DOHH2 (cell line): Measurements from ENCODE around the gene MED4.

Experiments used
- H3F3A ChIP-seq: fragments of 200-600 bp; sonication (generic), shearing (Covaris generic); 2 replicates; pipeline ENCODE4 v1.6.0; 2016; ENCODE audit warnings: antibody characterized with exemption, mild to moderate bottlenecking; ENCODE audit not compliant: control insufficient read depth, insufficient read depth
- H3K27ac ChIP-seq: fragments of 200-600 bp; sonication (generic); 2 replicates; pipeline ENCODE4 v1.5.1; 2014; ENCODE audit warnings: low read depth, mild to moderate bottlenecking, low read length, moderate library complexity
- H3K27me3 ChIP-seq: fragments of 200-600 bp; sonication (generic); 2 replicates; pipeline ENCODE4 v1.6.1; 2014; ENCODE audit warnings: mild to moderate bottlenecking, low read length, mixed read lengths; ENCODE audit not compliant: control insufficient read depth
- H3K36me3 ChIP-seq: fragments of 200-600 bp; sonication (generic); 2 replicates; pipeline ENCODE4 v1.6.1; 2014; ENCODE audit warnings: mild to moderate bottlenecking, low read length, moderate library complexity, mixed read lengths; ENCODE audit not compliant: control insufficient read depth
- H3K4me1 ChIP-seq: fragments of 200-600 bp; sonication (generic); 2 replicates; pipeline ENCODE4 v1.6.1; 2014; ENCODE audit warnings: mild to moderate bottlenecking, low read length, mixed read lengths; ENCODE audit not compliant: control insufficient read depth
- H3K4me2 ChIP-seq: fragments of 200-600 bp; sonication (generic); 2 replicates; pipeline ENCODE4 v1.6.0; 2014; ENCODE audit warnings: mild to moderate bottlenecking, low read length, moderate library complexity
- H3K4me3 ChIP-seq: fragments of 200-600 bp; sonication (generic); 2 replicates; pipeline ENCODE4 v1.5.1; 2014; ENCODE audit warnings: mild to moderate bottlenecking, low read length, mixed read lengths
- H3K79me2 ChIP-seq: fragments of 200-600 bp; sonication (generic); 2 replicates; pipeline ENCODE4 v1.6.1; 2014; ENCODE audit warnings: mild to moderate bottlenecking, low read length, mixed read lengths; ENCODE audit not compliant: control insufficient read depth
- H3K9me2 ChIP-seq: fragments of 200-600 bp; sonication (generic); replicated peaks from 2 replicates; pipeline ENCODE4 v1.6.1; 2014; ENCODE audit warnings: mild to moderate bottlenecking, low read length, mixed read lengths; ENCODE audit not compliant: control insufficient read depth
- H3K9me3 ChIP-seq: fragments of 200-600 bp; sonication (generic); 2 replicates; pipeline ENCODE4 v1.6.1; 2014; ENCODE audit warnings: antibody characterized with exemption, low read length, mixed read lengths; ENCODE audit not compliant: control insufficient read depth, insufficient read depth
- H4K20me1 ChIP-seq: fragments of 200-600 bp; sonication (generic); 2 replicates; pipeline ENCODE4 v1.6.0; 2014; ENCODE audit warnings: low read depth, mild to moderate bottlenecking, antibody characterized with exemption, low read length, moderate library complexity; ENCODE audit not compliant: control insufficient read depth, insufficient read depth
- EZH2phosphoT487 ChIP-seq: fragments of 200-600 bp; sonication (generic); IDR thresholded peaks from 2 replicates; pipeline ENCODE4 v1.6.1; 2017; ENCODE audit warnings: borderline replicate concordance, mild to moderate bottlenecking, antibody characterized with exemption, low read length, moderate library complexity, mixed read lengths
- TF ChIP-seq, protein P1 (sequence below): fragments of 200-600 bp; sonication (generic); IDR thresholded peaks from one replicate; pipeline ENCODE4 v1.5.1; 2014; ENCODE audit warnings: antibody characterized with exemption, mild to moderate bottlenecking, low read depth, low read length; ENCODE audit not compliant: poor library complexity, severe bottlenecking

The MED4 gene

DNA sequence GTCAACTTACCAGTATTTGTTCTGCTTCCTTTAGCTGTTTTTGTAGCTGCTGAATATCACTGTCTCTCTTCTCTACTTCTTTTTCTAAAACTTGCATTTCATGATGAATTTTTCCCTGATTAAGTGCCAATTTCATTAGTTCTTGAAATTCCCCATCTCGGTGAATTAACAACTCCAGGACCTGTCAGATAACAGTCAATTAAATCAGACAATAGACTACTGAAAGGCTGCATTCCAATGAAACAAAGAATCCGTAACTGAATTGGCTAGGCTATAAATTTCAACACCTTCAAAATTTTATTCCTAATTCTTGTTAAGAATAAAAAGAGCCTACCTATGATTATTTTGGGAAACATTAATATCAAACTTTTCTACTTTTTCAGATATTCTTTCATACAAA is 8.6 kb downstream of the MED4 start:
- peaks cover 55% of the 10 kb centered on the region for H3K36me3 ChIP-seq
- H3K4me1 ChIP-seq = peaks cover 1% of the 10 kb centered on the region; the same call in 1 of the 2 replicates
- H3K79me2 ChIP-seq = peaks cover 61% of the 10 kb centered on the region
- H3K4me2 ChIP-seq = no peak overlapping the region
- no peak overlapping the region for H3K4me3 ChIP-seq
- H4K20me1 ChIP-seq = peaks cover 7% of the 10 kb centered on the region; the same call in 1 of the 2 replicates
- no peak overlapping the region for H3K27ac ChIP-seq
- no peak for TF ChIP-seq EZH2phosphoT487
- TF ChIP-seq, protein P1, sequence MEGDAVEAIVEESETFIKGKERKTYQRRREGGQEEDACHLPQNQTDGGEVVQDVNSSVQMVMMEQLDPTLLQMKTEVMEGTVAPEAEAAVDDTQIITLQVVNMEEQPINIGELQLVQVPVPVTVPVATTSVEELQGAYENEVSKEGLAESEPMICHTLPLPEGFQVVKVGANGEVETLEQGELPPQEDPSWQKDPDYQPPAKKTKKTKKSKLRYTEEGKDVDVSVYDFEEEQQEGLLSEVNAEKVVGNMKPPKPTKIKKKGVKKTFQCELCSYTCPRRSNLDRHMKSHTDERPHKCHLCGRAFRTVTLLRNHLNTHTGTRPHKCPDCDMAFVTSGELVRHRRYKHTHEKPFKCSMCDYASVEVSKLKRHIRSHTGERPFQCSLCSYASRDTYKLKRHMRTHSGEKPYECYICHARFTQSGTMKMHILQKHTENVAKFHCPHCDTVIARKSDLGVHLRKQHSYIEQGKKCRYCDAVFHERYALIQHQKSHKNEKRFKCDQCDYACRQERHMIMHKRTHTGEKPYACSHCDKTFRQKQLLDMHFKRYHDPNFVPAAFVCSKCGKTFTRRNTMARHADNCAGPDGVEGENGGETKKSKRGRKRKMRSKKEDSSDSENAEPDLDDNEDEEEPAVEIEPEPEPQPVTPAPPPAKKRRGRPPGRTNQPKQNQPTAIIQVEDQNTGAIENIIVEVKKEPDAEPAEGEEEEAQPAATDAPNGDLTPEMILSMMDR = no peak
- H3K9me3 ChIP-seq = no peaks in the 10 kb centered on the region
- H3K9me2 ChIP-seq = no peaks in the 10 kb centered on the region
- peaks cover 5% of the 10 kb centered on the region; the same call in 1 of the 2 replicates for H3F3A ChIP-seq
- H3K27me3 ChIP-seq = no peaks in the 10 kb centered on the region

DNA sequence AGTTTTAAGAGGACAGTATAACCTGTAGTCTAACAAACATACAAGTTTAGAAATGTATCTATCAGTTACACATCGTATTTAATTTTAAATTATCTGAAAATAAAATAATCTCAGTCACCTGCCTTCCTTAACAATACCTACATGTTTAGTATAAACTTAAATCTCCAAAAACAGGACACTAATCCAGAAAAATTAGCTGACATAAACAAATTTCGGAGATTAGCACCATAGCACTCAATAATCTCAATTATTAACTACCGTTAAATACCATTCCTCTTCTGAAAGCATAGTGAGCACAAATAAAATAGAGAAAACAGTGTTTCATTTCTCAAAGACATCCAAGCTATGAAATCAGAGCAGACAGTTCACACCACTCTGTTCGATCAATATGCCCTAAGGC is 13.2 kb downstream of the MED4 start:
- H3F3A ChIP-seq = peaks cover 12% of the 10 kb centered on the region; the same call in 1 of the 2 replicates
- H3K27me3 ChIP-seq = no peaks in the 10 kb centered on the region
- TF ChIP-seq EZH2phosphoT487 = no peak
- TF ChIP-seq, protein P1 = no peak
- H3K4me2 ChIP-seq = no peak overlapping the region
- no peaks in the 10 kb centered on the region for H3K9me2 ChIP-seq
- H3K4me3 ChIP-seq = no peak overlapping the region
- no peak overlapping the region for H3K27ac ChIP-seq
- H3K36me3 ChIP-seq = peaks cover 77% of the 10 kb centered on the region
- peaks cover 8% of the 10 kb centered on the region for H3K4me1 ChIP-seq
- no peaks in the 10 kb centered on the region for H3K9me3 ChIP-seq
- H4K20me1 ChIP-seq = no peaks in the 10 kb centered on the region
- peaks cover 17% of the 10 kb centered on the region for H3K79me2 ChIP-seq

DNA sequence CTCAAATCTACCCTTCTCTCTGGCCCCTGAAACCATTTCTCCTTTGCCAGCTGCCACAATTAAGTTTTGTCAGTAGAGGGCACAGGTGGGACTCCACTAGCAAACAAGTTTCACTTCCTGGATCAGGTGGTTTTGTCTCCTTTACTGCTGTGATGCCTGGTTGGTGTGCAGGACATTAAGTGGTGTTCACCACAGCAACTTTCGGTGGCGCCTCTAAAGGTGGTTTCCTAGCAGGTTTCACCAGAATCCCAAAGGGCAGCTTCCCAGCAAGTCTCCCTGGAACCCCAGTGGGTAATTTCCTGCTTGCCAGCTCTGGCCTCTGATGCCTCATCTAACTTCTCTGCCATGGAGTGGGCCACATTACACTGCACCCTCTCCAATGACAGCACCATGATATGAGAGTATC is 16.6 kb downstream of the MED4 start:
- peaks cover 12% of the 10 kb centered on the region; the same call in 1 of the 2 replicates for H3F3A ChIP-seq
- H3K27me3 ChIP-seq = no peaks in the 10 kb centered on the region
- no peaks in the 10 kb centered on the region for H3K79me2 ChIP-seq
- H3K9me2 ChIP-seq = no peaks in the 10 kb centered on the region
- H4K20me1 ChIP-seq = no peaks in the 10 kb centered on the region
- H3K27ac ChIP-seq = no peak overlapping the region; the same call in 1 of the 2 replicates
- 0 out of 2 replicates have a peak, but pooled peaks cover 4% of the 10 kb centered on the region for H3K9me3 ChIP-seq
- peaks cover 8% of the 10 kb centered on the region for H3K4me1 ChIP-seq
- TF ChIP-seq, protein P1 = peak; percentile 70
- TF ChIP-seq EZH2phosphoT487 = no peak
- peaks cover 90% of the 10 kb centered on the region for H3K36me3 ChIP-seq
- no peak overlapping the region for H3K4me3 ChIP-seq
- H3K4me2 ChIP-seq = peak overlapping the region; percentile 6; the same call in 1 of the 2 replicates
